Suprapubic skin (tissue), 4 donors: ENCODE data around the gene TANGO6. TPM values are rescaled to one million over a fixed set of nuclear protein-coding genes. Genes with fewer than 3 reads are reported as not detected.

Experiments
- DNase-seq, 2 donors: peaks; one replicate each; pipeline ENCODE4 v3.0.0-alpha.2; 2019; ENCODE audit warnings: low spot score in 2 of 2
- H3K27ac ChIP-seq: fragments of 200-600 bp; sonication (generic); one replicate; pipeline ENCODE4 v1.5.1; 2019
- H3K27me3 ChIP-seq: fragments of 200-600 bp; sonication (generic); one replicate; pipeline ENCODE4 v1.5.1; 2019
- H3K36me3 ChIP-seq: fragments of 200-600 bp; sonication (generic); one replicate; pipeline ENCODE4 v1.5.1; 2019
- H3K4me1 ChIP-seq: fragments of 200-600 bp; sonication (generic); one replicate; pipeline ENCODE4 v1.5.1; 2019
- H3K4me3 ChIP-seq: fragments of 200-600 bp; sonication (generic); one replicate; pipeline ENCODE4 v1.5.1; 2019; ENCODE audit warnings: mild to moderate bottlenecking
- H3K9me3 ChIP-seq: fragments of 200-600 bp; sonication (generic); one replicate; pipeline ENCODE4 v1.5.1; 2019
- EP300 ChIP-seq: sonication (generic); formaldehyde crosslinking; IDR thresholded peaks from one replicate; pipeline ENCODE4 v1.6.1; 2017; ENCODE audit warnings: antibody characterized with exemption
- POLR2A ChIP-seq, 2 donors: fragments of 450-650 bp; IDR thresholded peaks; one replicate each; pipeline ENCODE4 v1.6.1; 2017; ENCODE audit warnings: antibody characterized with exemption in 2 of 2, mild to moderate bottlenecking in 2 of 2, moderate library complexity in 2 of 2
- POLR2AphosphoS5 ChIP-seq, 3 donors: sonication (generic); formaldehyde crosslinking; IDR thresholded peaks; one replicate each; pipeline ENCODE4 v1.6.1; 2017; ENCODE audit warnings: antibody characterized with exemption in 3 of 3
- WGBS: methylation state at CpG from one replicate; pipeline ENCODE4 v1.1.5; 2018; 5-methylcytosine and 5-hydroxymethylcytosine counted together
- total RNA-seq, 4 donors: library from RNA; depleted of rRNA; stranded (reverse); fragments of >200 nt; gene quantifications; one replicate each; pipeline ENCODE4 v1.1.0, GENCODE V29; 2016
- TF ChIP-seq, protein P1 (sequence below), 2 donors: fragments of 200-600 bp in 1 of 2; fragments of 450-650 bp in 1 of 2; sonication (generic) in 1 of 2; IDR thresholded peaks; one replicate each; pipeline ENCODE4 v1.5.1; 2016 to 2019; ENCODE audit warnings: antibody characterized with exemption in 2 of 2, mild to moderate bottlenecking in 1 of 2, moderate library complexity in 1 of 2

Gene TANGO6
- total RNA-seq, 4 donors from 2014 or later: 10.6 to 14.0 (median 12.0) TPM

DNA sequence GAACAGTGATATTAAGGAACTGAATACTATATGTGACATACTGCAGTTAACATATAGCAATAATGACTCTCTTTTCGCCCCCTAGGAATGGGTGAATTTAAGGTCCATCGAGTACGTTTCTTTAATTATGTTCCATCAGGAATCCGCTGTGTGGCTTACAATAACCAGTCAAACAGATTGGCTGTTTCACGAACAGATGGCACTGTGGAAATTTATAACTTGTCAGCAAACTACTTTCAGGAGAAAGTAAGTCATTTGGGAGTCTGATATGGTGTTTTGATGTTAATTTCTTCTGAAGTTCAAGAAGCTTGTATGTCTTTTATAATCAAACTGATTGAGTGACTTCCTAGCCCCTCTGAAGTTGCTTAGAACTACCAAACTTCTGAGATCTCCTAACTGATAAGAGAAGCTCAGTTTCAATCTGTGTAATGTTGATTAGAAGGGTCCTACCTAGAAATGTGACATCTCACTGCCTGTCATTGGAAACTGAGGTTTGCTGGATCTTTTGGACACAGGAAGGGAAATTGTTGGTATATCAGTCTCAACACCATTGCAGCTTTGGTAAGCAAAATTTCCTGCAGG lies 290.1 kb downstream of the TANGO6 start:
- Histone ChIP-seq H3K4me1 (peaks cover 39% of the 10 kb centered on the region), H3K27me3 (no peaks in the 10 kb centered on the region), H3K9me3 (no peaks in the 10 kb centered on the region), H3K27ac (no peak overlapping the region), H3K36me3 (peaks cover 20% of the 10 kb centered on the region), H3K4me3 (peak overlapping the region; percentile 85)
- DNase-seq: no peak
- WGBS: 22% methylated on average over 5 of the region's 5 CpGs
- TF ChIP-seq POLR2AphosphoS5 (IDR thresholded peaks at IDR 0.05) (no peak), POLR2A (IDR thresholded peaks at IDR 0.05) (no peak), EP300 (no peak)
- TF ChIP-seq, protein P1, sequence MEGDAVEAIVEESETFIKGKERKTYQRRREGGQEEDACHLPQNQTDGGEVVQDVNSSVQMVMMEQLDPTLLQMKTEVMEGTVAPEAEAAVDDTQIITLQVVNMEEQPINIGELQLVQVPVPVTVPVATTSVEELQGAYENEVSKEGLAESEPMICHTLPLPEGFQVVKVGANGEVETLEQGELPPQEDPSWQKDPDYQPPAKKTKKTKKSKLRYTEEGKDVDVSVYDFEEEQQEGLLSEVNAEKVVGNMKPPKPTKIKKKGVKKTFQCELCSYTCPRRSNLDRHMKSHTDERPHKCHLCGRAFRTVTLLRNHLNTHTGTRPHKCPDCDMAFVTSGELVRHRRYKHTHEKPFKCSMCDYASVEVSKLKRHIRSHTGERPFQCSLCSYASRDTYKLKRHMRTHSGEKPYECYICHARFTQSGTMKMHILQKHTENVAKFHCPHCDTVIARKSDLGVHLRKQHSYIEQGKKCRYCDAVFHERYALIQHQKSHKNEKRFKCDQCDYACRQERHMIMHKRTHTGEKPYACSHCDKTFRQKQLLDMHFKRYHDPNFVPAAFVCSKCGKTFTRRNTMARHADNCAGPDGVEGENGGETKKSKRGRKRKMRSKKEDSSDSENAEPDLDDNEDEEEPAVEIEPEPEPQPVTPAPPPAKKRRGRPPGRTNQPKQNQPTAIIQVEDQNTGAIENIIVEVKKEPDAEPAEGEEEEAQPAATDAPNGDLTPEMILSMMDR (IDR thresholded peaks at IDR 0.05): no peak

Other genes with a start within 250 kb of the TANGO6 start
- 10 to 100 TPM; 39.0 to 96.8 (median 70.1) TPM for gene CDH3, start 198.2 kb upstream of the TANGO6 start, total RNA-seq
- gene CDH1, start 106.2 kb upstream of the TANGO6 start, total RNA-seq: 100 to 1,000 TPM; 175 to 248 (median 223) TPM